Type B pancreatic cell (in vitro differentiated cells): ENCODE results near the gene ETV3L. TPM values are rescaled to one million over a fixed set of nuclear protein-coding genes. Genes with fewer than 3 reads are reported as not detected.
A peak's percentile ranks its signal among the peaks of the same experiment; 100 is the strongest.

Source experiments
- DNase-seq: peaks from one replicate; pipeline ENCODE4 v3.0.0; 2021; ENCODE audit warnings: mixed read lengths; ENCODE audit not compliant: unreplicated experiment; ENCODE audit errors: extremely low spot score
- H3K27ac Mint-ChIP-seq: 2 replicates; pipeline ENCODE4 v1.8.0; 2021; ENCODE audit warnings: mild to moderate bottlenecking, mixed read lengths
- H3K27me3 Mint-ChIP-seq: 2 replicates; pipeline ENCODE4 v1.8.0; 2021; ENCODE audit warnings: mixed read lengths
- H3K36me3 Mint-ChIP-seq: 2 replicates; pipeline ENCODE4 v1.8.0; 2021; ENCODE audit warnings: mixed read lengths
- H3K4me1 Mint-ChIP-seq: one replicate; pipeline ENCODE4 v1.8.0; 2021; ENCODE audit warnings: mixed read lengths; ENCODE audit not compliant: unreplicated experiment
- H3K4me3 Mint-ChIP-seq: 2 replicates; pipeline ENCODE4 v1.8.0; 2021; ENCODE audit warnings: mild to moderate bottlenecking, mixed read lengths
- H3K9me3 Mint-ChIP-seq: 2 replicates; pipeline ENCODE4 v1.8.0; 2021; ENCODE audit warnings: mixed read lengths
- CTCF ChIP-seq: fragments of 200-600 bp; sonication (generic); conservative IDR thresholded peaks from 2 replicates; pipeline ENCODE4 v1.5.0; 2021; ENCODE audit warnings: antibody characterized with exemption, mild to moderate bottlenecking
- total RNA-seq: library from RNA; stranded (reverse); gene quantifications from 2 replicates; pipeline ENCODE4 v1.2.1, GENCODE V29; 2021; ENCODE audit warnings: low replicate concordance

ETV3L gene
- total RNA-seq, 1 donor from 2014 or later, result not detected

GRCh38 chr1:157090771-157091170 is 8.8 kb downstream of the ETV3L start:
- no peaks in the 10 kb centered on the region for H3K36me3 Mint-ChIP-seq
- TF ChIP-seq CTCF, result no peak
- H3K27ac Mint-ChIP-seq, result no peak overlapping the region
- DNase-seq, result no peak
- H3K27me3 Mint-ChIP-seq, result no peaks in the 10 kb centered on the region
- peaks cover 12% of the 10 kb centered on the region for H3K4me1 Mint-ChIP-seq
- no peak overlapping the region for H3K4me3 Mint-ChIP-seq
- no peaks in the 10 kb centered on the region for H3K9me3 Mint-ChIP-seq

GRCh38 chr1:157090196-157090647 is 9.4 kb downstream of the ETV3L start:
- H3K9me3 Mint-ChIP-seq, result no peaks in the 10 kb centered on the region
- no peaks in the 10 kb centered on the region for H3K36me3 Mint-ChIP-seq
- DNase-seq, result peak; percentile 90
- TF ChIP-seq CTCF, result peak; percentile 97
- peaks cover 12% of the 10 kb centered on the region for H3K4me1 Mint-ChIP-seq
- peak overlapping the region; percentile 48 for H3K4me3 Mint-ChIP-seq
- no peaks in the 10 kb centered on the region for H3K27me3 Mint-ChIP-seq
- no peak overlapping the region for H3K27ac Mint-ChIP-seq

- no peak overlapping the region for H3K27ac Mint-ChIP-seq
- H3K36me3 Mint-ChIP-seq, result no peaks in the 10 kb centered on the region
- H3K4me1 Mint-ChIP-seq, result peaks cover 12% of the 10 kb centered on the region
- H3K4me3 Mint-ChIP-seq, result no peak overlapping the region
- no peak for DNase-seq
- no peaks in the 10 kb centered on the region for H3K27me3 Mint-ChIP-seq
- no peaks in the 10 kb centered on the region for H3K9me3 Mint-ChIP-seq
- no peak for TF ChIP-seq CTCF
These were observed 9.8 kb downstream of the ETV3L start for GRCh38 chr1:157089789-157090188.

- no peaks in the 10 kb centered on the region for H3K27me3 Mint-ChIP-seq
- H3K4me3 Mint-ChIP-seq, result no peak overlapping the region
- H3K27ac Mint-ChIP-seq, result no peak overlapping the region
- no peak for TF ChIP-seq CTCF
- peaks cover 12% of the 10 kb centered on the region for H3K4me1 Mint-ChIP-seq
- DNase-seq, result no peak
- no peaks in the 10 kb centered on the region for H3K9me3 Mint-ChIP-seq
- H3K36me3 Mint-ChIP-seq, result no peaks in the 10 kb centered on the region
These were observed 11.0 kb downstream of the ETV3L start for GRCh38 chr1:157088607-157089006.

- TF ChIP-seq CTCF, result no peak
- no peaks in the 10 kb centered on the region for H3K36me3 Mint-ChIP-seq
- no peaks in the 10 kb centered on the region for H3K27me3 Mint-ChIP-seq
- no peak overlapping the region for H3K27ac Mint-ChIP-seq
- peaks cover 12% of the 10 kb centered on the region for H3K4me1 Mint-ChIP-seq
- no peaks in the 10 kb centered on the region for H3K9me3 Mint-ChIP-seq
- no peak for DNase-seq
- H3K4me3 Mint-ChIP-seq, result no peak overlapping the region
These were observed 12.6 kb downstream of the ETV3L start for GRCh38 chr1:157087030-157087429.

- Mint-ChIP-seq H3K36me3 (no peaks in the 10 kb centered on the region), H3K4me3 (no peak overlapping the region), H3K27me3 (no peaks in the 10 kb centered on the region), H3K4me1 (peaks cover 12% of the 10 kb centered on the region), H3K9me3 (no peaks in the 10 kb centered on the region), H3K27ac (no peak overlapping the region)
- no peak for TF ChIP-seq CTCF
- no peak for DNase-seq
These were observed 13.3 kb downstream of the ETV3L start for GRCh38 chr1:157086299-157086698.
